PC-3 (cell line): Measurements from ENCODE around the gene NCS1. TPM values are rescaled to one million over a fixed set of nuclear protein-coding genes. Genes with fewer than 3 reads are reported as not detected.

Experiments
- ATAC-seq: fragments of 200-7000 bp; cut with Tn5 transposase; 2 replicates; pipeline ENCODE4 v1.9.1; 2020; ENCODE audit warnings: mild to moderate bottlenecking, moderate library complexity
- BruUV-seq: library from RNA; stranded (reverse); fragments of 400-500 nt; replicated peaks from 2 replicates; lab custom pipeline; 2021; lab: Mats Ljungman, UMichigan
- CTCF ChIA-PET: fragments of 300-600 bp; sonication (Branson Sonifier 250); formaldehyde crosslinking; loops from one replicate; lab custom pipeline; 2022; ENCODE audit warnings: antibody characterized with exemption; lab: Charles Lee
- POLR2A ChIA-PET: fragments of 300-600 bp; sonication (Branson Sonifier 250); formaldehyde crosslinking; loops from one replicate; lab custom pipeline; 2022; ENCODE audit warnings: antibody characterized with exemption; ENCODE audit not compliant: unreplicated experiment; lab: Charles Lee
- DNase-seq: peaks from one replicate; pipeline ENCODE4 v3.0.0-alpha.2; 2015
- H2AFZ ChIP-seq: fragments of 300-600 bp; sonication (generic); 2 replicates; pipeline ENCODE4 v1.6.0; 2016; ENCODE audit warnings: antibody characterized with exemption, low read length
- H3F3A ChIP-seq: fragments of 300-600 bp; sonication (generic); one replicate; pipeline ENCODE4 v1.6.0; 2017; ENCODE audit warnings: antibody characterized with exemption, low read length, control low read depth, mild to moderate bottlenecking; ENCODE audit not compliant: unreplicated experiment
- H3K27ac ChIP-seq: fragments of 300-600 bp; sonication (generic); 2 replicates; pipeline ENCODE4 v1.5.1; 2016; ENCODE audit warnings: mild to moderate bottlenecking, low read length
- H3K27me3 ChIP-seq: fragments of 300-600 bp; sonication (generic); 2 replicates; pipeline ENCODE4 v1.6.1; 2016; ENCODE audit warnings: low read length, mixed read lengths
- H3K36me3 ChIP-seq: fragments of 300-600 bp; sonication (generic); 2 replicates; pipeline ENCODE4 v1.6.1; 2016; ENCODE audit warnings: low read depth, mixed run types, low read length, mixed read lengths
- H3K4me1 ChIP-seq: fragments of 300-600 bp; sonication (generic); 2 replicates; pipeline ENCODE4 v1.5.1; 2016; ENCODE audit warnings: low read length; ENCODE audit not compliant: insufficient read depth
- H3K4me2 ChIP-seq: fragments of 300-600 bp; sonication (generic); 2 replicates; pipeline ENCODE4 v1.6.0; 2016; ENCODE audit warnings: low read length
- H3K4me3 ChIP-seq: fragments of 300-600 bp; sonication (generic); 2 replicates; pipeline ENCODE4 v1.5.1; 2016; ENCODE audit warnings: mild to moderate bottlenecking, low read length, mixed read lengths
- H3K79me2 ChIP-seq: fragments of 300-600 bp; sonication (generic); 2 replicates; pipeline ENCODE4 v1.6.1; 2017; ENCODE audit warnings: low read length, mixed read lengths
- H3K9ac ChIP-seq: fragments of 300-600 bp; sonication (generic); 2 replicates; pipeline ENCODE4 v1.6.0; 2016; ENCODE audit warnings: mild to moderate bottlenecking, low read length
- H3K9me2 ChIP-seq: fragments of 300-600 bp; sonication (generic); replicated peaks from 2 replicates; pipeline ENCODE4 v1.6.1; 2016; ENCODE audit warnings: mixed run types, low read length, mixed read lengths
- H3K9me3 ChIP-seq: fragments of 300-600 bp; sonication (generic); 2 replicates; pipeline ENCODE4 v1.6.1; 2016; ENCODE audit warnings: low read length, mixed read lengths
- H4K20me1 ChIP-seq: fragments of 300-600 bp; sonication (generic); 2 replicates; pipeline ENCODE4 v1.6.1; 2016; ENCODE audit warnings: low read length, mixed read lengths
- EZH2 ChIP-seq: fragments of 300-600 bp; sonication (generic); IDR thresholded peaks from one replicate; pipeline ENCODE4 v1.6.1; 2017; ENCODE audit warnings: antibody characterized with exemption, mild to moderate bottlenecking, low read length; ENCODE audit not compliant: unreplicated experiment
- EZH2phosphoT487 ChIP-seq: fragments of 300-600 bp; sonication (generic); IDR thresholded peaks from 2 replicates; pipeline ENCODE4 v1.6.1; 2018; ENCODE audit warnings: mild to moderate bottlenecking, antibody characterized with exemption, low read length, borderline replicate concordance
- intact Hi-C: fragments of 100-400 bp; cut with micrococcal nuclease; formaldehyde crosslinking; loops from 2 replicates; pipeline ENCODE4 v1.9.0; 2023
- total RNA-seq: library from RNA; depleted of rRNA; stranded (reverse); fragments of >200 nt; gene quantifications from 2 replicates; pipeline ENCODE4 v1.2.3, GENCODE V29; 2014
- TF ChIP-seq, protein P1 (sequence below): fragments of 300-600 bp; sonication (generic); conservative IDR thresholded peaks from 2 replicates; pipeline ENCODE4 v1.5.1; 2017; ENCODE audit warnings: antibody characterized with exemption, low read depth, mild to moderate bottlenecking, low read length

Gene NCS1
- total RNA-seq, 1 experiment from 2014 or later: 14.0 TPM

- no peak overlapping the region for H2AFZ ChIP-seq
- DNase-seq: no peak
- TF ChIP-seq, protein P1, sequence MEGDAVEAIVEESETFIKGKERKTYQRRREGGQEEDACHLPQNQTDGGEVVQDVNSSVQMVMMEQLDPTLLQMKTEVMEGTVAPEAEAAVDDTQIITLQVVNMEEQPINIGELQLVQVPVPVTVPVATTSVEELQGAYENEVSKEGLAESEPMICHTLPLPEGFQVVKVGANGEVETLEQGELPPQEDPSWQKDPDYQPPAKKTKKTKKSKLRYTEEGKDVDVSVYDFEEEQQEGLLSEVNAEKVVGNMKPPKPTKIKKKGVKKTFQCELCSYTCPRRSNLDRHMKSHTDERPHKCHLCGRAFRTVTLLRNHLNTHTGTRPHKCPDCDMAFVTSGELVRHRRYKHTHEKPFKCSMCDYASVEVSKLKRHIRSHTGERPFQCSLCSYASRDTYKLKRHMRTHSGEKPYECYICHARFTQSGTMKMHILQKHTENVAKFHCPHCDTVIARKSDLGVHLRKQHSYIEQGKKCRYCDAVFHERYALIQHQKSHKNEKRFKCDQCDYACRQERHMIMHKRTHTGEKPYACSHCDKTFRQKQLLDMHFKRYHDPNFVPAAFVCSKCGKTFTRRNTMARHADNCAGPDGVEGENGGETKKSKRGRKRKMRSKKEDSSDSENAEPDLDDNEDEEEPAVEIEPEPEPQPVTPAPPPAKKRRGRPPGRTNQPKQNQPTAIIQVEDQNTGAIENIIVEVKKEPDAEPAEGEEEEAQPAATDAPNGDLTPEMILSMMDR: no peak
- TF ChIP-seq EZH2 (no peak), EZH2phosphoT487 (no peak)
- H3K36me3 ChIP-seq: no peaks in the 10 kb centered on the region
- H3K27me3 ChIP-seq: no peaks in the 10 kb centered on the region
- H4K20me1 ChIP-seq: no peaks in the 10 kb centered on the region
- no peaks in the 10 kb centered on the region for H3F3A ChIP-seq
- intact Hi-C loops: no loop called here
- no peak overlapping the region for H3K9ac ChIP-seq
- H3K27ac ChIP-seq: no peak overlapping the region
- BruUV-seq: no TSS peak
- H3K79me2 ChIP-seq: no peaks in the 10 kb centered on the region
- no peaks in the 10 kb centered on the region for H3K9me2 ChIP-seq
- ChIA-PET POLR2A (no interaction called here), CTCF (no interaction called here)
- H3K4me3 ChIP-seq: no peak overlapping the region
- H3K9me3 ChIP-seq: no peaks in the 10 kb centered on the region
- no peak overlapping the region for H3K4me2 ChIP-seq
- ATAC-seq: no peak
- no peaks in the 10 kb centered on the region for H3K4me1 ChIP-seq
Observed at GRCh38 chr9:130138171-130138653, 34.0 kb upstream of the NCS1 start.

GRCh38 chr9:130138791-130139190 lies 33.4 kb upstream of the NCS1 start:
- CTCF ChIA-PET: no interaction called here
- no peak overlapping the region for H2AFZ ChIP-seq
- no peaks in the 10 kb centered on the region for H3K9me3 ChIP-seq
- no peaks in the 10 kb centered on the region for H3K79me2 ChIP-seq
- H3F3A ChIP-seq: no peaks in the 10 kb centered on the region
- TF ChIP-seq, protein P1: no peak
- TF ChIP-seq EZH2 (no peak), EZH2phosphoT487 (no peak)
- DNase-seq (no peak), ATAC-seq (no peak)
- intact Hi-C loops: no loop called here
- H3K4me1 ChIP-seq: no peaks in the 10 kb centered on the region
- no TSS peak for BruUV-seq
- no peaks in the 10 kb centered on the region for H3K9me2 ChIP-seq
- POLR2A ChIA-PET: no interaction called here
- no peak overlapping the region for H3K4me2 ChIP-seq
- no peaks in the 10 kb centered on the region for H3K27me3 ChIP-seq
- H3K27ac ChIP-seq: no peak overlapping the region
- H3K36me3 ChIP-seq: no peaks in the 10 kb centered on the region
- H4K20me1 ChIP-seq: no peaks in the 10 kb centered on the region
- no peak overlapping the region for H3K4me3 ChIP-seq
- H3K9ac ChIP-seq: no peak overlapping the region

DNA sequence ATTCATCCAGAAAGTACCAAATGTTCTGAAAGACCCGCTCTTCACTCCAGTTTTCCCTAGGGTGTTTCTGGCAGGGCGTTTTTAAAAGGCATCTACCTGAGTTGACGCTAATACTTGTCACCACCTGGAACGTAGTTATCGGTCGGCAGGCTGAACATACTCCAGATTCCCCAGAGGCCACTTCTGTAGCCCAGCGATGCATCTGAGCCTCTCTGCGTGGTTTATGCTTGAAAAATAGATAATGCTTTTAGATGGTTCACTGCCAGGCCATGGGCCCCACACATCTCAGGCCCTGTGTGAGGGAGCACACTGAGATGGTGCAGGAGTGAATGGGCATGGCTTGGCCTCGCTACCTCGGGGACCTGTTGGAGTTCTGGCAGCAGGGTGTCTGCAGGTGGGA lies 33.0 kb upstream of the NCS1 start:
- H3K4me2 ChIP-seq: no peak overlapping the region
- no peaks in the 10 kb centered on the region for H3K27me3 ChIP-seq
- DNase-seq: no peak
- H3K9me2 ChIP-seq: no peaks in the 10 kb centered on the region
- ATAC-seq: no peak
- CTCF ChIA-PET: no interaction called here
- no peaks in the 10 kb centered on the region for H3K36me3 ChIP-seq
- H3K4me3 ChIP-seq: no peak overlapping the region
- BruUV-seq: no TSS peak
- no peaks in the 10 kb centered on the region for H3K9me3 ChIP-seq
- intact Hi-C loops: no loop called here
- TF ChIP-seq EZH2phosphoT487: no peak
- no peak for TF ChIP-seq EZH2
- TF ChIP-seq, protein P1: no peak
- no peak overlapping the region for H3K9ac ChIP-seq
- no peaks in the 10 kb centered on the region for H3F3A ChIP-seq
- POLR2A ChIA-PET: no interaction called here
- no peaks in the 10 kb centered on the region for H3K79me2 ChIP-seq
- H2AFZ ChIP-seq: no peak overlapping the region
- no peaks in the 10 kb centered on the region for H4K20me1 ChIP-seq
- no peak overlapping the region for H3K27ac ChIP-seq
- H3K4me1 ChIP-seq: no peaks in the 10 kb centered on the region
